PC-9 (cell line): ENCODE measurements around the gene MYH14.

ENCODE experiments used
- EZH2 ChIP-seq: fragments of 200-600 bp; sonication (generic); IDR thresholded peaks from 2 replicates; pipeline ENCODE4 v1.8.0; 2017; ENCODE audit warnings: antibody characterized with exemption, low read depth
- TF ChIP-seq, protein P1 (sequence below): fragments of 200-600 bp; sonication (generic); conservative IDR thresholded peaks from 2 replicates; pipeline ENCODE4 v1.6.1; 2017; ENCODE audit warnings: mixed run types, antibody characterized with exemption, mild to moderate bottlenecking, moderate library complexity

DNA sequence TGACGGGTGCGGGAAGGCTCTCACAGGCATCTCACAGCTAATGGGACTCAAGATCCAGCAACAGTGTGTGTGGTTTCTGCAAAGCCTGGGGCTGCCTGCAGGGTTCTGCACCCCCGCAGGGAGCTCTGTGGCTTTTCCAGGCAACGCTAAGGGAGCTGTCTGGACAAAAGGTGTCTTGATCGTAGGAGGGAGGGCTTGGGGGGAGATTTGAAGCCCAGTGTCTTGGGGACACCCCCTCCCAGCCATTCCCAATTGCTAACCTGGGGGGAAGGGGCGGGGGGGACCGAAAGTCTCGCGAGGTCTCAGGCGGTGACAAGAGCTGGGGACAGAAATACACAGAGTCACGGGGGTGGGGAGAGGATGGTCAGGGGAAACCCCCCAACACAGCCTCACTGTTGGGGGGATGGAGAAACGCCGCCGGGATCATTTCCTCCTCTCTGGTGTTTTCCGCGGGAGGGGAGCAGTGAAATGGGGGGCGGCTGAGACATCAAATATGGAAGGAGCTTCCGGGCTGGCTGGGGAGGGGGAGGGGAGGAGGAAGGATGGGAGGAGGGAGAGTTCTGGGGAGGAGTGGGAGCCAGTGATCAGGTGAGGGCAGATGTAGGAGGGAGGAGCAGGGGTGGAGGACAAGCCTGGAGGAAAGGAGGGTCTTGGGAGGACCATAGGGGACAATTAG is 112.5 kb downstream of the MYH14 start:
- TF ChIP-seq, protein P1, sequence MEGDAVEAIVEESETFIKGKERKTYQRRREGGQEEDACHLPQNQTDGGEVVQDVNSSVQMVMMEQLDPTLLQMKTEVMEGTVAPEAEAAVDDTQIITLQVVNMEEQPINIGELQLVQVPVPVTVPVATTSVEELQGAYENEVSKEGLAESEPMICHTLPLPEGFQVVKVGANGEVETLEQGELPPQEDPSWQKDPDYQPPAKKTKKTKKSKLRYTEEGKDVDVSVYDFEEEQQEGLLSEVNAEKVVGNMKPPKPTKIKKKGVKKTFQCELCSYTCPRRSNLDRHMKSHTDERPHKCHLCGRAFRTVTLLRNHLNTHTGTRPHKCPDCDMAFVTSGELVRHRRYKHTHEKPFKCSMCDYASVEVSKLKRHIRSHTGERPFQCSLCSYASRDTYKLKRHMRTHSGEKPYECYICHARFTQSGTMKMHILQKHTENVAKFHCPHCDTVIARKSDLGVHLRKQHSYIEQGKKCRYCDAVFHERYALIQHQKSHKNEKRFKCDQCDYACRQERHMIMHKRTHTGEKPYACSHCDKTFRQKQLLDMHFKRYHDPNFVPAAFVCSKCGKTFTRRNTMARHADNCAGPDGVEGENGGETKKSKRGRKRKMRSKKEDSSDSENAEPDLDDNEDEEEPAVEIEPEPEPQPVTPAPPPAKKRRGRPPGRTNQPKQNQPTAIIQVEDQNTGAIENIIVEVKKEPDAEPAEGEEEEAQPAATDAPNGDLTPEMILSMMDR: no peak
- TF ChIP-seq EZH2: no peak
